DND-41 (cell line): ENCODE data around the gene FOXRED2.

Experiments used
- ATAC-seq: fragments of 200-7000 bp; cut with Tn5 transposase; 3 replicates; pipeline ENCODE4 v1.9.1; 2021; ENCODE audit warnings: low read depth; ENCODE audit not compliant: insufficient read depth
- DNase-seq: peaks from one replicate; pipeline ENCODE4 v3.0.0-alpha.2; 2020
- H2AFZ ChIP-seq: 2 replicates; pipeline ENCODE4 v1.6.0; 2012; ENCODE audit warnings: low read depth, low read length
- H3K27ac ChIP-seq: 2 replicates; pipeline ENCODE4 v1.5.1; 2012; ENCODE audit warnings: low read length, inconsistent platforms
- H3K27me3 ChIP-seq: fragments of 200-600 bp; sonication (generic); 2 replicates; pipeline ENCODE4 v1.6.0; 2012; ENCODE audit warnings: low read length, mild to moderate bottlenecking, inconsistent platforms; ENCODE audit not compliant: insufficient read depth, poor library complexity
- H3K36me3 ChIP-seq: 2 replicates; pipeline ENCODE4 v1.5.1; 2012; ENCODE audit warnings: low read length, inconsistent platforms; ENCODE audit not compliant: insufficient read depth
- H3K4me1 ChIP-seq: 2 replicates; pipeline ENCODE4 v1.5.1; 2012; ENCODE audit warnings: mild to moderate bottlenecking, low read length; ENCODE audit not compliant: insufficient read depth
- H3K4me2 ChIP-seq: 2 replicates; pipeline ENCODE4 v1.6.0; 2012; ENCODE audit warnings: mild to moderate bottlenecking, moderate library complexity, low read length, inconsistent platforms; ENCODE audit not compliant: insufficient read depth
- H3K4me3 ChIP-seq, 2 experiments: fragments of 200-600 bp in 1 of 2; shearing (Covaris generic) in 1 of 2; 2 replicates each; pipeline ENCODE4 v1.5.1; 2012 to 2016; ENCODE audit warnings: inconsistent platforms in 2 of 2, low read length in 2 of 2, mild to moderate bottlenecking in 2 of 2, low read depth in 1 of 2, moderate library complexity in 1 of 2
- H3K79me2 ChIP-seq: 2 replicates; pipeline ENCODE4 v1.6.0; 2012; ENCODE audit warnings: low read length, inconsistent platforms; ENCODE audit not compliant: insufficient read depth
- H3K9ac ChIP-seq: 2 replicates; pipeline ENCODE4 v1.6.0; 2012; ENCODE audit warnings: low read depth, mild to moderate bottlenecking, inconsistent platforms, low read length, moderate library complexity
- H3K9me3 ChIP-seq: 2 replicates; pipeline ENCODE4 v1.5.1; 2012; ENCODE audit warnings: low read length, moderate library complexity, mild to moderate bottlenecking, inconsistent platforms; ENCODE audit not compliant: insufficient read depth, severe bottlenecking
- H4K20me1 ChIP-seq: 2 replicates; pipeline ENCODE4 v1.6.0; 2012; ENCODE audit warnings: low read length; ENCODE audit not compliant: insufficient read depth
- CTCF ChIP-seq: IDR thresholded peaks from 2 replicates; pipeline ENCODE4 v1.5.1; 2012; ENCODE audit warnings: borderline replicate concordance, low read length, moderate library complexity, mild to moderate bottlenecking; ENCODE audit not compliant: poor library complexity, severe bottlenecking; ENCODE audit errors: extremely low read depth
- EZH2 ChIP-seq: IDR thresholded peaks from 3 replicates; pipeline ENCODE4 v1.6.1; 2012; ENCODE audit warnings: borderline replicate concordance, low read depth, mild to moderate bottlenecking, moderate library complexity, low read length, inconsistent platforms; ENCODE audit not compliant: severe bottlenecking

The FOXRED2 gene

DNA sequence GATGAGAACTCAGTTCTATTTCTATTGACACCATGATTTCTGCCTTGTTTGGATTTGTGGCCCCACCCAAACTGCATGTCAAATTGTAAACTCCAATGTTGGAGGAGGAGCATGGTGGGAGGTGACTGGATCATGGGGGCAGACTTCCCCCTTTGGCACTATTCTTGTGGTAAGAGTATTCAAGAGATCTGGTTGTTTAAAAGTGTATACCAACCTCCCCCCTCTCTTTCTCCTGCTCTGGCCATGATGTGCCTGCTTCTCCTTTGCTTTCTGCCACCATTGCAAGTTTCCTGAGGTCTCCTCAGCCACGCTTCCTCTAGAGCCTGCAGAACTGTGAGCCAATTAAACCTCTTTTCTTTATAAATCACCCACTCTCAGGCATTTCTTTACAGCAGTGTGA lies 7.9 kb upstream of the FOXRED2 start:
- TF ChIP-seq CTCF (no peak), EZH2 (no peak)
- no peak overlapping the region for H3K4me2 ChIP-seq
- H3K4me1 ChIP-seq: no peaks in the 10 kb centered on the region
- DNase-seq: no peak
- no peak overlapping the region for H3K4me3 ChIP-seq
- ATAC-seq: no peak
- no peaks in the 10 kb centered on the region for H3K27me3 ChIP-seq
- no peak overlapping the region for H3K27ac ChIP-seq
- peaks cover 3% of the 10 kb centered on the region; the same call in 1 of the 2 replicates for H3K79me2 ChIP-seq
- peaks cover 94% of the 10 kb centered on the region for H3K36me3 ChIP-seq
- peaks cover 22% of the 10 kb centered on the region; the same call in 1 of the 2 replicates for H4K20me1 ChIP-seq
- no peaks in the 10 kb centered on the region for H3K9me3 ChIP-seq
- no peak overlapping the region for H3K9ac ChIP-seq
- H2AFZ ChIP-seq: no peak overlapping the region

- Histone ChIP-seq H3K9ac (no peak overlapping the region), H3K4me2 (no peak overlapping the region), H3K4me1 (no peaks in the 10 kb centered on the region), H2AFZ (no peak overlapping the region), H3K36me3 (peaks cover 77% of the 10 kb centered on the region), H3K27me3 (no peaks in the 10 kb centered on the region), H3K27ac (no peak overlapping the region), H3K9me3 (no peaks in the 10 kb centered on the region), H3K79me2 (peaks cover 3% of the 10 kb centered on the region; the same call in 1 of the 2 replicates), H4K20me1 (peaks cover 15% of the 10 kb centered on the region; the same call in 1 of the 2 replicates), H3K4me3 (no peak overlapping the region)
- DNase-seq: no peak
- ATAC-seq: no peak
- TF ChIP-seq EZH2: no peak
- TF ChIP-seq CTCF: no peak
Observed at GRCh38 chr22:36512991-36513390, 6.2 kb upstream of the FOXRED2 start.

- TF ChIP-seq CTCF (no peak), EZH2 (no peak)
- Histone ChIP-seq H2AFZ (no peak overlapping the region), H3K4me1 (peaks cover 5% of the 10 kb centered on the region), H3K4me2 (no peak overlapping the region), H3K9me3 (no peaks in the 10 kb centered on the region), H3K9ac (no peak overlapping the region), H4K20me1 (peaks cover 15% of the 10 kb centered on the region; the same call in 1 of the 2 replicates), H3K27ac (no peak overlapping the region), H3K4me3 (no peak overlapping the region), H3K79me2 (peaks cover 4% of the 10 kb centered on the region; the same call in 1 of the 2 replicates), H3K27me3 (no peaks in the 10 kb centered on the region), H3K36me3 (peaks cover 70% of the 10 kb centered on the region)
- no peak for ATAC-seq
- DNase-seq: no peak
Observed at GRCh38 chr22:36512333-36512732, 5.5 kb upstream of the FOXRED2 start.
